ENCODE results near the gene TOMM22. TPM values are rescaled to one million over a fixed set of nuclear protein-coding genes. Genes with fewer than 3 reads are reported as not detected.

Gene TOMM22
- total RNA-seq, 6 experiments from 2014 or later = 121 to 141 (median 132) TPM

GRCh38 chr22:38700789-38701628 lies 19.3 kb downstream of the TOMM22 start, which contains the start of gene JOSD1:
Gene JOSD1 (minus strand): TSS chr22:38700943. CDS start chr22:38699987, 956 bp downstream.
- H3K4me1 Mint-ChIP-seq (ENCODE audit: low read depth) = peaks cover 53% of the 10 kb centered on the region
- peaks cover 28% of the 10 kb centered on the region for H3K36me3 Mint-ChIP-seq (ENCODE audit: low read depth)
- peak within 1 kb of the TSS; percentile 96 for H3K27ac Mint-ChIP-seq
- H3K4me3 Mint-ChIP-seq = peak within 1 kb of the TSS; percentile 95
- H3K9me3 Mint-ChIP-seq = no peaks in the 10 kb centered on the region
- peak; percentile 11; the same call in 1 of the 2 replicates for TF ChIP-seq CTCF (IDR thresholded peaks at IDR 0.05)
- DNase-seq = peak; percentile 90
- H3K27me3 Mint-ChIP-seq (ENCODE audit: insufficient read depth) = peaks cover 6% of the 10 kb centered on the region

- Mint-ChIP-seq H3K27me3 (ENCODE audit: insufficient read depth) (peaks cover 6% of the 10 kb centered on the region), H3K27ac (peak overlapping the region; percentile 90), H3K4me1 (ENCODE audit: low read depth) (peaks cover 45% of the 10 kb centered on the region), H3K4me3 (peak overlapping the region; percentile 92), H3K36me3 (ENCODE audit: low read depth) (peaks cover 9% of the 10 kb centered on the region), H3K9me3 (no peaks in the 10 kb centered on the region)
- DNase-seq = no peak
- TF ChIP-seq CTCF (IDR thresholded peaks at IDR 0.05) = no peak
Measured at GRCh38 chr22:38704654-38705234, 23.0 kb downstream of the TOMM22 start.

- peak; percentile 46 for TF ChIP-seq CTCF (IDR thresholded peaks at IDR 0.05)
- DNase-seq = peak; percentile 100
- Mint-ChIP-seq H3K36me3 (ENCODE audit: low read depth) (peaks cover 5% of the 10 kb centered on the region), H3K9me3 (no peaks in the 10 kb centered on the region), H3K27ac (peak within 1 kb of the TSS; percentile 95), H3K4me3 (peak within 1 kb of the TSS; percentile 98), H3K27me3 (ENCODE audit: insufficient read depth) (peaks cover 4% of the 10 kb centered on the region), H3K4me1 (ENCODE audit: low read depth) (peaks cover 43% of the 10 kb centered on the region)
Measured at GRCh38 chr22:38705235-38706100, 23.7 kb downstream of the TOMM22 start, which contains the start of gene GTPBP1. Gene GTPBP1 (plus strand): TSS chr22:38705944. CDS start chr22:38705956, 12 bp downstream.

- peak overlapping the region; percentile 98 for H3K4me3 Mint-ChIP-seq
- H3K9me3 Mint-ChIP-seq = no peaks in the 10 kb centered on the region
- H3K27me3 Mint-ChIP-seq (ENCODE audit: insufficient read depth) = peaks cover 3% of the 10 kb centered on the region
- H3K27ac Mint-ChIP-seq = peak overlapping the region; percentile 95
- peaks cover 5% of the 10 kb centered on the region for H3K36me3 Mint-ChIP-seq (ENCODE audit: low read depth)
- peaks cover 50% of the 10 kb centered on the region for H3K4me1 Mint-ChIP-seq (ENCODE audit: low read depth)
- no peak for TF ChIP-seq CTCF (IDR thresholded peaks at IDR 0.05)
- DNase-seq = peak; percentile 17
Measured at GRCh38 chr22:38706101-38706900, 24.5 kb downstream of the TOMM22 start.

GRCh38 chr22:38706901-38707195 lies 25.1 kb downstream of the TOMM22 start:
- DNase-seq = no peak
- H3K9me3 Mint-ChIP-seq = no peaks in the 10 kb centered on the region
- no peaks in the 10 kb centered on the region for H3K27me3 Mint-ChIP-seq (ENCODE audit: insufficient read depth)
- peaks cover 46% of the 10 kb centered on the region for H3K4me1 Mint-ChIP-seq (ENCODE audit: low read depth)
- peak overlapping the region; percentile 98 for H3K4me3 Mint-ChIP-seq
- H3K36me3 Mint-ChIP-seq (ENCODE audit: low read depth) = peaks cover 5% of the 10 kb centered on the region
- H3K27ac Mint-ChIP-seq = peak overlapping the region; percentile 95
- TF ChIP-seq CTCF (IDR thresholded peaks at IDR 0.05) = no peak
